ENCODE data around the gene HECTD3. TPM values are rescaled to one million over a fixed set of nuclear protein-coding genes. Genes with fewer than 3 reads are reported as not detected.
"Not testable (repeated sequence)": the region's sequence is repeated elsewhere in the genome, so short reads cannot be mapped to it uniquely, and the experiment has no call there.

Gene HECTD3
- total RNA-seq, 4 donors from 2014 or later: 29.2 to 91.0 (median 47.0) TPM

- ATAC-seq: no peak
- H3K4me3 ChIP-seq: no peak overlapping the region
- in situ Hi-C loops (cut with MboI; ENCODE audit: low sequenced_read_pairs in 4 of 4): no loop called here
- no peak for TF ChIP-seq POLR2A (IDR thresholded peaks at IDR 0.05)
- intact Hi-C loops (cut with DNase I; ENCODE audit: low total_unique reads): no loop called here
- H3K27ac ChIP-seq: no peak overlapping the region
- no peaks in the 10 kb centered on the region for H3K36me3 ChIP-seq
- no peaks in the 10 kb centered on the region for H3K27me3 ChIP-seq
- no peaks in the 10 kb centered on the region for H3K9me3 ChIP-seq
- peaks cover 2 to 4% of the 10 kb centered on the region in 2 donors for H3K4me1 ChIP-seq
- no peak for DNase-seq
Observed at GRCh38 chr1:44964396-44964795, 46.7 kb downstream of the HECTD3 start.

- Histone ChIP-seq H3K9me3 (no peaks in the 10 kb centered on the region), H3K4me1 (peaks cover 0 to 2% of the 10 kb centered on the region in 2 donors), H3K27me3 (no peaks in the 10 kb centered on the region), H3K27ac (no peak overlapping the region), H3K4me3 (no peak overlapping the region), H3K36me3 (peaks cover 0 to 6% of the 10 kb centered on the region in 2 donors)
- ATAC-seq: no peak
- no peak for DNase-seq
- TF ChIP-seq CTCF (IDR thresholded peaks at IDR 0.05 in 4 of 5, conservative IDR thresholded peaks at IDR 0.05 in 1 of 5): no peak
- TF ChIP-seq POLR2A (IDR thresholded peaks at IDR 0.05): no peak
- intact Hi-C loops (cut with DNase I; ENCODE audit: low total_unique reads): no loop called here
- in situ Hi-C loops (cut with MboI; ENCODE audit: low sequenced_read_pairs in 4 of 4): no loop called here
Observed at GRCh38 chr1:44962729-44963128, 48.4 kb downstream of the HECTD3 start.

GRCh38 chr1:44962022-44962421 is 49.1 kb downstream of the HECTD3 start:
- H3K27ac ChIP-seq; H3K4me3 ChIP-seq; DNase-seq; H3K36me3 ChIP-seq; H3K9me3 ChIP-seq; intact Hi-C loops (cut with DNase I; ENCODE audit: low total_unique reads); ATAC-seq; H3K4me1 ChIP-seq; in situ Hi-C loops (cut with MboI; ENCODE audit: low sequenced_read_pairs in 4 of 4); H3K27me3 ChIP-seq: not testable (repeated sequence)

- H3K4me3 ChIP-seq; ATAC-seq; intact Hi-C loops (cut with DNase I; ENCODE audit: low total_unique reads); H3K9me3 ChIP-seq; H3K4me1 ChIP-seq; H3K27me3 ChIP-seq; in situ Hi-C loops (cut with MboI; ENCODE audit: low sequenced_read_pairs in 4 of 4); H3K36me3 ChIP-seq; DNase-seq: not testable (repeated sequence)
- H3K27ac ChIP-seq: peak overlapping the region in 1 of 4 donors; percentile 25
Observed at GRCh38 chr1:44957566-44957965, 53.6 kb downstream of the HECTD3 start.

- intact Hi-C loops (cut with DNase I; ENCODE audit: low total_unique reads); H3K4me1 ChIP-seq; H3K27me3 ChIP-seq; H3K36me3 ChIP-seq; DNase-seq; in situ Hi-C loops (cut with MboI; ENCODE audit: low sequenced_read_pairs in 4 of 4); H3K4me3 ChIP-seq; H3K9me3 ChIP-seq; ATAC-seq; H3K27ac ChIP-seq: not testable (repeated sequence)
Observed at GRCh38 chr1:44956077-44956476, 55.0 kb downstream of the HECTD3 start.

Other genes with a start within 250 kb of the HECTD3 start
- gene RPS8, start 235.8 kb downstream of the HECTD3 start, total RNA-seq: 1,000 to 10,000 TPM; 1,137 to 2,085 (median 1,818) TPM
- under 1 TPM in 1 of 4 donors, not detected in 3; 0.32 TPM for gene BEST4, start 223.2 kb downstream of the HECTD3 start, total RNA-seq
- 1 to 10 TPM; 1.6 to 4.3 (median 3.6) TPM for gene PLK3, start 210.9 kb downstream of the HECTD3 start, total RNA-seq
- not detected for gene DYNLT4, start 204.0 kb downstream of the HECTD3 start, total RNA-seq
- 1 to 10 TPM in 1 of 4 donors, under 1 TPM in 2, not detected in 1; 0.71 to 1.4 (median 0.91) TPM for gene BTBD19, start 202.8 kb downstream of the HECTD3 start, total RNA-seq
- under 1 TPM; 0.10 to 0.56 (median 0.20) TPM for gene PTCH2, start 168.1 kb downstream of the HECTD3 start, total RNA-seq
- 10 to 100 TPM; 33.0 to 60.6 (median 54.7) TPM for gene EIF2B3, start 24.7 kb downstream of the HECTD3 start, total RNA-seq
- gene UROD, start 930 bp upstream of the HECTD3 start, total RNA-seq: 10 to 100 TPM; 42.6 to 68.8 (median 61.7) TPM
- 1 to 10 TPM in 1 of 4 donors, under 1 TPM in 3; 0.53 to 1.3 (median 0.81) TPM for gene ZSWIM5, start 195.3 kb upstream of the HECTD3 start, total RNA-seq